ENCODE results near the gene RDH13.

- TF ChIP-seq CTCF (IDR thresholded peaks at IDR 0.05): no peak
- TF ChIP-seq EZH2 (IDR thresholded peaks at IDR 0.05): no peak
- TF ChIP-seq EZH2phosphoT487 (IDR thresholded peaks at IDR 0.05): no peak
Observed at GRCh38 chr19:55034751-55035150, 28.2 kb downstream of the RDH13 start.

Data from neural progenitor cell (in vitro differentiated cells).